H1 (cell line): ENCODE measurements around the gene KIFBP. TPM values are rescaled to one million over a fixed set of nuclear protein-coding genes. Genes with fewer than 3 reads are reported as not detected.

ENCODE experiments used
- CTCF ChIA-PET: fragments of 300-600 bp; sonication (Branson Sonifier 250); formaldehyde crosslinking; loops from one replicate; lab custom pipeline; 2021; ENCODE audit not compliant: partially characterized antibody; lab: Charles Lee
- POLR2A ChIA-PET: fragments of 300-600 bp; sonication (Branson Sonifier 250); formaldehyde crosslinking; loops from one replicate; lab custom pipeline; 2021; ENCODE audit warnings: inconsistent platforms; ENCODE audit not compliant: partially characterized antibody; lab: Charles Lee
- DNase-seq, 2 experiments: peaks; one replicate each; pipeline versions ENCODE4 v3.0.0 to v3.0.0-alpha.2; 2010 to 2022; ENCODE audit warnings: low spot score in 2 of 2, low read depth in 1 of 2, mixed read lengths in 1 of 2
- FAIRE-seq: peaks from 2 replicates; lab custom pipeline; 2011; peaks lifted over from hg19 to GRCh38; lab: Jason Lieb, UNC
- H2AFZ ChIP-seq: 2 replicates; pipeline ENCODE4 v1.8.1; 2012; ENCODE audit warnings: low read length, inconsistent platforms
- H2AK5ac ChIP-seq: 2 replicates; pipeline ENCODE4 v1.6.1; 2013; ENCODE audit warnings: low read depth, low read length
- H2BK120ac ChIP-seq: replicated peaks from 2 replicates; pipeline ENCODE3; 2013; ENCODE audit warnings: low read depth, low read length, inconsistent platforms
- H2BK12ac ChIP-seq: 2 replicates; pipeline ENCODE4 v1.6.1; 2013; ENCODE audit warnings: low read depth, low read length
- H2BK15ac ChIP-seq: 2 replicates; pipeline ENCODE4 v1.6.1; 2013; ENCODE audit warnings: low read length
- H2BK20ac ChIP-seq: 2 replicates; pipeline ENCODE4 v1.6.1; 2013; ENCODE audit warnings: low read length
- H2BK5ac ChIP-seq: 2 replicates; pipeline ENCODE4 v1.6.1; 2013; ENCODE audit warnings: low read depth, low read length
- H3K14ac ChIP-seq: 2 replicates; pipeline ENCODE4 v1.6.1; 2013; ENCODE audit warnings: inconsistent platforms; ENCODE audit not compliant: insufficient read length
- H3K18ac ChIP-seq: 2 replicates; pipeline ENCODE4 v1.6.1; 2013; ENCODE audit warnings: low read length; ENCODE audit errors: extremely low read depth
- H3K23ac ChIP-seq: 2 replicates; pipeline ENCODE4 v1.6.1; 2013; ENCODE audit warnings: inconsistent platforms; ENCODE audit not compliant: insufficient read length
- H3K23me2 ChIP-seq: 2 replicates; pipeline ENCODE4 v1.6.1; 2013; ENCODE audit warnings: low read depth, low read length
- H3K27ac ChIP-seq: 2 replicates; pipeline ENCODE4 v1.6.1; 2011; ENCODE audit warnings: low read depth, low read length, inconsistent platforms
- H3K27me3 ChIP-seq, 4 experiments: replicated peaks in 1 of 4; 1 replicate in 1 of 4; 2 replicates in 3 of 4; pipeline versions ENCODE4 v1.6.1 to v1.8.1; 2011 to 2013; ENCODE audit warnings: low read length in 3 of 4, mild to moderate bottlenecking in 3 of 4, inconsistent platforms in 2 of 4, mixed read lengths in 2 of 4, moderate library complexity in 1 of 4; ENCODE audit not compliant: control insufficient read depth in 3 of 4, insufficient read depth in 3 of 4; ENCODE audit errors: extremely low read depth in 1 of 4
- H3K36me3 ChIP-seq, 4 experiments: 2 replicates each; pipeline versions ENCODE4 v1.6.1 to v1.8.1; 2011 to 2013; ENCODE audit warnings: mild to moderate bottlenecking in 4 of 4, low read length in 3 of 4, moderate library complexity in 2 of 4, control low read depth in 1 of 4, inconsistent platforms in 1 of 4; ENCODE audit not compliant: insufficient read depth in 4 of 4, control insufficient read depth in 2 of 4
- H3K4ac ChIP-seq: replicated peaks from 2 replicates; pipeline ENCODE3; 2013; ENCODE audit warnings: low read length, low read depth, mixed read lengths, inconsistent platforms; ENCODE audit not compliant: insufficient read length
- H3K4me1 ChIP-seq, 4 experiments: replicated peaks in 1 of 4; 1 replicate in 1 of 4; 2 replicates in 3 of 4; pipeline versions ENCODE4 v1.6.1 to v1.8.1; 2011 to 2013; ENCODE audit warnings: low read length in 3 of 4, inconsistent platforms in 2 of 4, mixed read lengths in 1 of 4; ENCODE audit not compliant: insufficient read depth in 4 of 4, control insufficient read depth in 3 of 4
- H3K4me2 ChIP-seq, 2 experiments: 2 replicates each; pipeline versions ENCODE4 v1.6.1 to v1.8.1; 2011 to 2013; ENCODE audit warnings: low read depth in 2 of 2, low read length in 2 of 2, control low read depth in 1 of 2, inconsistent platforms in 1 of 2, mild to moderate bottlenecking in 1 of 2; ENCODE audit not compliant: insufficient read depth in 1 of 2
- H3K4me3 ChIP-seq, 4 experiments: fragments of 200-600, 300-600 bp in 1 of 4; sonication (generic), shearing (Covaris generic), sonication (Bioruptor Twin) in 1 of 4; 2 replicates each; pipeline versions ENCODE4 v1.5.1 to v1.8.1; 2011 to 2016; ENCODE audit warnings: low read length in 4 of 4, low read depth in 3 of 4, control low read depth in 2 of 4, inconsistent platforms in 2 of 4, mild to moderate bottlenecking in 2 of 4, mixed read lengths in 1 of 4, moderate library complexity in 1 of 4; ENCODE audit not compliant: insufficient read depth in 2 of 4; ENCODE audit errors: extremely low read depth in 1 of 4
- H3K56ac ChIP-seq: replicated peaks from 2 replicates; pipeline ENCODE3; 2013; ENCODE audit warnings: low read depth, mild to moderate bottlenecking, mixed read lengths, low read length, inconsistent platforms; ENCODE audit not compliant: insufficient read length
- H3K79me1 ChIP-seq: 2 replicates; pipeline ENCODE4 v1.6.1; 2013; ENCODE audit warnings: low read depth, low read length, control low read depth
- H3K79me2 ChIP-seq, 2 experiments: 2 replicates each; pipeline versions ENCODE4 v1.6.1 to v1.8.1; 2012 to 2013; ENCODE audit warnings: low read length in 2 of 2, mild to moderate bottlenecking in 2 of 2, inconsistent platforms in 1 of 2; ENCODE audit not compliant: insufficient read depth in 2 of 2, control insufficient read depth in 1 of 2
- H3K9ac ChIP-seq, 4 experiments: replicated peaks in 1 of 4; 1 replicate in 1 of 4; 2 replicates in 3 of 4; pipeline versions ENCODE4 v1.6.1 to v1.8.1; 2011 to 2013; ENCODE audit warnings: low read depth in 3 of 4, low read length in 3 of 4, control low read depth in 2 of 4, mild to moderate bottlenecking in 2 of 4, moderate library complexity in 2 of 4, inconsistent platforms in 1 of 4; ENCODE audit errors: extremely low read depth in 1 of 4
- H3K9me3 ChIP-seq, 2 experiments: 2 replicates each; pipeline versions ENCODE4 v1.6.1 to v1.8.1; 2012 to 2013; ENCODE audit warnings: mild to moderate bottlenecking in 2 of 2, moderate library complexity in 2 of 2, control low read depth in 1 of 2, inconsistent platforms in 1 of 2, low read depth in 1 of 2, low read length in 1 of 2, mixed read lengths in 1 of 2; ENCODE audit not compliant: insufficient read depth in 2 of 2
- H4K20me1 ChIP-seq, 2 experiments: replicated peaks in 1 of 2; 2 replicates each; pipeline versions ENCODE3 to v1.8.1; 2011 to 2013; ENCODE audit warnings: inconsistent platforms in 2 of 2, low read length in 2 of 2, mild to moderate bottlenecking in 1 of 2; ENCODE audit not compliant: insufficient read depth in 2 of 2, control insufficient read depth in 1 of 2
- H4K5ac ChIP-seq: 2 replicates; pipeline ENCODE4 v1.6.1; 2013; ENCODE audit warnings: low read length, low read depth, mixed read lengths, inconsistent platforms; ENCODE audit not compliant: insufficient read length
- H4K8ac ChIP-seq: 2 replicates; pipeline ENCODE4 v1.8.0; 2013; ENCODE audit warnings: mild to moderate bottlenecking, moderate library complexity, low read length, inconsistent platforms; ENCODE audit not compliant: insufficient read depth; ENCODE audit errors: extremely low read depth
- H4K91ac ChIP-seq: replicated peaks from 2 replicates; pipeline ENCODE3; 2013; ENCODE audit warnings: low read length, mixed read lengths, inconsistent platforms; ENCODE audit not compliant: insufficient read length
- BRCA1 ChIP-seq: IDR thresholded peaks from 2 replicates; pipeline ENCODE4 v1.6.1; 2012; ENCODE audit warnings: low read depth, low read length, improper control_type of control experiment
- HDAC6 ChIP-seq: IDR thresholded peaks from one replicate; pipeline ENCODE4 v1.7.1; 2012; ENCODE audit warnings: low read depth, mild to moderate bottlenecking, inconsistent platforms, low read length, moderate library complexity
- POLR2AphosphoS5 ChIP-seq: IDR thresholded peaks from 2 replicates; pipeline ENCODE4 v1.6.1; 2011; ENCODE audit warnings: low read depth, low read length
- RAD21 ChIP-seq, 2 experiments: IDR thresholded peaks in 1 of 2; conservative IDR thresholded peaks in 1 of 2; 2 replicates each; pipeline ENCODE4 v1.6.1; 2011; ENCODE audit warnings: low read depth in 2 of 2, low read length in 2 of 2, improper control_type of control experiment in 1 of 2, inconsistent platforms in 1 of 2, mild to moderate bottlenecking in 1 of 2, moderate library complexity in 1 of 2
- WGBS, 2 experiments: shearing (Covaris generic) in 1 of 2; methylation state at CpG; one replicate each; pipeline versions ENCODE4 v1.1.6 to v1.1.7; 2013 to 2015; ENCODE audit warnings: low lambda C conversion rate in 2 of 2, mixed read lengths in 2 of 2, inconsistent platforms in 1 of 2, low coverage in 1 of 2, missing lambda C conversion rate in 1 of 2; ENCODE audit not compliant: insufficient replicate concordance in 2 of 2, insufficient coverage in 1 of 2, insufficient read length in 1 of 2; ENCODE audit errors: extremely low coverage in 1 of 2, missing lambda C conversion rate in 1 of 2; 5-methylcytosine and 5-hydroxymethylcytosine counted together
- polyA plus RNA-seq, 7 experiments: library from polyadenylated mRNA; depleted of rRNA in 3 of 7; stranded (reverse) in 5 of 7; unstranded in 2 of 7; fragments of >200 nt in 5 of 7; fragments of 200-250 nt in 2 of 7; gene quantifications; 1 replicate in 5 of 7; 2 replicates in 1 of 7; 4 replicates in 1 of 7; pipeline versions ENCODE4 v1.2.1 to v1.2.3, GENCODE V29; 2011 to 2013; ENCODE audit warnings: missing spikeins in 2 of 7, mixed read lengths in 2 of 7
- total RNA-seq: library from RNA; stranded (reverse); fragmentation: NEBNext Ultra II Directional; extraction: Animal tissue kit (Norgen Biotek cat#: 25700); gene quantifications from 2 replicates; pipeline ENCODE4 v1.2.1, GENCODE V29; 2021
- TF ChIP-seq, protein P1 (sequence below): IDR thresholded peaks from 2 replicates; pipeline ENCODE4 v1.6.1; 2012; ENCODE audit warnings: inconsistent platforms

Gene KIFBP
- total and polyA plus RNA-seq, 2 of the 8 experiments (the other 6 are each of a cell fraction or from before 2014, with no cell fraction given), result 17.3 to 34.6 TPM

- Histone ChIP-seq H3K9ac (peak overlapping the region; percentile 67 to 92 (median 85)), H3K4ac (peak overlapping the region; percentile 81), H2BK15ac (no peak overlapping the region), H2BK120ac (no peak overlapping the region), H3K79me1 (peaks cover 2% of the 10 kb centered on the region; the same call in 1 of the 2 replicates), H3K56ac (peak overlapping the region; percentile 19), H3K23me2 (peaks cover 4% of the 10 kb centered on the region), H3K9me3 (no peaks in the 10 kb centered on the region), H3K18ac (peak overlapping the region; percentile 55; the same call in 1 of the 2 replicates), H2AK5ac (no peak overlapping the region), H4K91ac (no peak overlapping the region), H3K4me1 (no peaks in the 10 kb centered on the region; a peak in 3 of 7 replicates), H3K79me2 (peaks cover 28 to 48% of the 10 kb centered on the region in 2 experiments), H3K27ac (peak overlapping the region; percentile 91), H3K14ac (no peak overlapping the region), H3K27me3 (no peaks in the 10 kb centered on the region), H4K8ac (no peak overlapping the region; the same call in 1 of the 2 replicates), H3K4me3 (peak overlapping the region; percentile 92 to 99 (median 96)), H3K36me3 (peaks cover 4 to 16% (median 6%) of the 10 kb centered on the region in 4 experiments; a peak in 7 of 8 replicates), H2BK12ac (no peak overlapping the region; the same call in 1 of the 2 replicates), H4K5ac (peak overlapping the region; percentile 55), H2AFZ (peak overlapping the region; percentile 95), H2BK5ac (peak overlapping the region; percentile 79), H2BK20ac (no peak overlapping the region), H3K4me2 (peak overlapping the region; percentile 73 to 92), H4K20me1 (peaks cover 2 to 7% of the 10 kb centered on the region in 2 experiments), H3K23ac (no peak overlapping the region)
- FAIRE-seq, result no peak
- WGBS, 2 experiments, result 9% methylated on average over 16 of the region's 16 CpGs; no CpG with 5 or more reads in 1 of the 2 experiments
- CTCF ChIA-PET, result interaction anchor here (0.6 to 2.1 kb wide), 11 partner anchors 10 to 316 kb away, joined by 3 to 7 read pairs (median 3); no protein-coding TSS in a partner anchor
- no peak for DNase-seq
- TF ChIP-seq BRCA1 (no peak), RAD21 (IDR thresholded peaks at IDR 0.05 in 1 of 2, conservative IDR thresholded peaks at IDR 0.05 in 1 of 2; ENCODE audit: low read depth in 2 of 2, low read length in 2 of 2) (no peak), POLR2AphosphoS5 (no peak), HDAC6 (no peak)
- TF ChIP-seq, protein P1, sequence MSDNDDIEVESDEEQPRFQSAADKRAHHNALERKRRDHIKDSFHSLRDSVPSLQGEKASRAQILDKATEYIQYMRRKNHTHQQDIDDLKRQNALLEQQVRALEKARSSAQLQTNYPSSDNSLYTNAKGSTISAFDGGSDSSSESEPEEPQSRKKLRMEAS, result no peak
- POLR2A ChIA-PET, result interaction anchor here (0.6 to 9.3 kb wide), 21 partner anchors 7 to 623 kb away, joined by 3 to 91 read pairs (median 6); partner anchors contain the start of genes CCAR1, DDX50, KIFBP and PBLD
Measured at GRCh38 chr10:68955355-68955831, 33.2 kb upstream of the KIFBP start.
